Transverse colon (tissue), 3 donors: ENCODE measurements around the gene WDR27.

ENCODE experiments used
- CTCF ChIP-seq, 5 experiments: fragments of 200-600 bp in 3 of 5; fragments of 450-650 bp in 2 of 5; sonication (generic) in 3 of 5; IDR thresholded peaks; 1 replicate in 2 of 5; 2 replicates in 3 of 5; pipeline ENCODE4 v1.5.1; 2016 to 2017; ENCODE audit warnings: antibody characterized with exemption in 5 of 5, inconsistent platforms in 3 of 5, mild to moderate bottlenecking in 2 of 5, moderate library complexity in 1 of 5
- EP300 ChIP-seq: sonication (generic); formaldehyde crosslinking; IDR thresholded peaks from one replicate; pipeline ENCODE4 v1.6.1; 2017; ENCODE audit warnings: antibody characterized with exemption, low read depth
- POLR2A ChIP-seq: fragments of 450-650 bp; IDR thresholded peaks from one replicate; pipeline ENCODE4 v1.6.1; 2016; ENCODE audit warnings: antibody characterized with exemption, mild to moderate bottlenecking, moderate library complexity

GRCh38 chr6:169648092-169648491, 53.7 kb downstream of the WDR27 start:
- TF ChIP-seq POLR2A = no peak
- TF ChIP-seq CTCF (IDR thresholded peaks at IDR 0.05) = no peak
- no peak for TF ChIP-seq EP300
